PFSK-1 (cell line): Measurements from ENCODE around the gene MOV10.

Experiments used
- FOXP2 ChIP-seq: optimal IDR thresholded peaks from 2 replicates; pipeline ENCODE3; 2011; ENCODE audit warnings: borderline replicate concordance, control low read depth, inconsistent platforms; ENCODE audit not compliant: insufficient read depth; ENCODE audit errors: extremely low read length, extremely low read depth
- POLR2AphosphoS5 ChIP-seq: IDR thresholded peaks from 2 replicates; pipeline ENCODE4 v1.6.1; 2012; ENCODE audit warnings: low read depth, mild to moderate bottlenecking, control low read depth, low read length, moderate library complexity
- REST ChIP-seq, 2 experiments: IDR thresholded peaks; 2 replicates each; pipeline versions ENCODE4 v1.6.1 to v1.8.0; 2011 to 2012; ENCODE audit warnings: low read depth in 2 of 2, low read length in 2 of 2, control low read depth in 1 of 2, inconsistent platforms in 1 of 2, mild to moderate bottlenecking in 1 of 2, moderate library complexity in 1 of 2; ENCODE audit not compliant: insufficient read depth in 1 of 2
- SIN3A ChIP-seq: IDR thresholded peaks from 2 replicates; pipeline ENCODE4 v1.6.1; 2012; ENCODE audit warnings: mild to moderate bottlenecking, low read length, moderate library complexity, borderline replicate concordance; ENCODE audit not compliant: insufficient read depth
- TAF1 ChIP-seq: IDR thresholded peaks from 2 replicates; pipeline ENCODE4 v1.6.1; 2012; ENCODE audit warnings: low read length, control low read depth, borderline replicate concordance; ENCODE audit not compliant: insufficient read depth

The MOV10 gene

GRCh38 chr1:112708002-112708448 lies 33.6 kb downstream of the MOV10 start:
- TF ChIP-seq TAF1 (no peak), FOXP2 (no peak), SIN3A (no peak), REST (IDR thresholded peaks at IDR 0.05; ENCODE audit: insufficient read depth in 1 of 2, low read depth in 2 of 2, low read length in 2 of 2) (no peak), POLR2AphosphoS5 (no peak)

- TF ChIP-seq POLR2AphosphoS5 (no peak), REST (IDR thresholded peaks at IDR 0.05; ENCODE audit: insufficient read depth in 1 of 2, low read depth in 2 of 2, low read length in 2 of 2) (no peak)
Observed at GRCh38 chr1:112708489-112708888, 34.0 kb downstream of the MOV10 start.

- no peak for TF ChIP-seq FOXP2
- no peak for TF ChIP-seq POLR2AphosphoS5
- no peak for TF ChIP-seq SIN3A
- TF ChIP-seq TAF1, result no peak
- TF ChIP-seq REST (IDR thresholded peaks at IDR 0.05; ENCODE audit: insufficient read depth in 1 of 2, low read depth in 2 of 2, low read length in 2 of 2), result no peak
Observed at GRCh38 chr1:112710159-112710558, 35.7 kb downstream of the MOV10 start.

- TF ChIP-seq REST (IDR thresholded peaks at IDR 0.05; ENCODE audit: insufficient read depth in 1 of 2, low read depth in 2 of 2, low read length in 2 of 2) (no peak), FOXP2 (no peak), SIN3A (no peak), POLR2AphosphoS5 (no peak), TAF1 (no peak)
Observed at GRCh38 chr1:112710586-112710985, 36.1 kb downstream of the MOV10 start.

GRCh38 chr1:112711041-112711440 lies 36.6 kb downstream of the MOV10 start:
- TF ChIP-seq POLR2AphosphoS5 (no peak), FOXP2 (no peak), SIN3A (no peak)
